Activated T-helper 9 cell treated with anti-CD3 and anti-CD28 coated beads, Interleukin-2, amount 50 U/mL, for 16 hours (primary cell): ENCODE results near the gene AUNIP.

Source experiments
- DNase-seq: peaks from one replicate; pipeline ENCODE4 v3.0.0-alpha.2; 2020; ENCODE audit warnings: low read depth

AUNIP gene

GRCh38 chr1:25888426-25888987 lies 29.2 kb upstream of the AUNIP start:
- no peak for DNase-seq

DNA sequence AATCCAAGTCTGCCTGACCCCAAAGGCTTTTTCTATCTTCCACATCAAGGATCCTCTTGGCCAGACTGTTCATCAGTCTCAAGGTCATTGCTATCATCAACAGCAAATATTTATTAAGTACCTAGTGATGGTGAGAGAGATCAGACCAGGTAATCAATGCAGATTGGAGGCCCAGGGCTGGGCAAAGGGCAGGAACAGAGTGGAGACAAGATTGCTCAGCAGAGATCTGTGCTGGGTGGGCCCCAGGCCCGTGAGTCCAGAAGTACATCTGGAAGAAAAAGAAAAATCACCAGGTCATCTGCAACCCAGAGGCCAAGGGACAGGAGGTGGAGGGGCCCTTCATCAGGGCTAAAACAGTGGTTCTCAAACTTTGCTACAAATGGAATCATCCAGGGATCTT lies 26.3 kb upstream of the AUNIP start:
- no peak for DNase-seq

DNA sequence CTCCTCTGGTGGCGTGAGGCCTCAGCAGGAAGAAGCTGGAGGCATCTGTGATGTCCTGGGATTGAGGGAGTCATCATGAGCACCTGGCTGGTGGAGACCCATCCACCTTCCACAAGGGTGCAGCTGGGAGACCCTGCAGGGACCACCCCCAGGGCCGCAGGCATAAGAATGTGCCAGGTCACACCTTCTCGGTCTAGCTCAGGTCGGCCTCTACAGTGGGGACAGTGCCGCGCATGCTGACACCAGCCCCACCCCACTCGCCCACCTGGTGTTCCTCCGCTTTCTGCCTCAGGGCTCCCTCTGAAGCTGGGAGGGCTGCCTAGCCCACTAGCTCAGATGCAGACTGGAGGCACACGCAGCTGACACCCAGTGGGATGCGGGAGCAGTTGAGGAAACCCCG lies 22.0 kb upstream of the AUNIP start:
- no peak for DNase-seq

- DNase-seq, result no peak
Observed at GRCh38 chr1:25880518-25880917, 21.3 kb upstream of the AUNIP start.

DNA sequence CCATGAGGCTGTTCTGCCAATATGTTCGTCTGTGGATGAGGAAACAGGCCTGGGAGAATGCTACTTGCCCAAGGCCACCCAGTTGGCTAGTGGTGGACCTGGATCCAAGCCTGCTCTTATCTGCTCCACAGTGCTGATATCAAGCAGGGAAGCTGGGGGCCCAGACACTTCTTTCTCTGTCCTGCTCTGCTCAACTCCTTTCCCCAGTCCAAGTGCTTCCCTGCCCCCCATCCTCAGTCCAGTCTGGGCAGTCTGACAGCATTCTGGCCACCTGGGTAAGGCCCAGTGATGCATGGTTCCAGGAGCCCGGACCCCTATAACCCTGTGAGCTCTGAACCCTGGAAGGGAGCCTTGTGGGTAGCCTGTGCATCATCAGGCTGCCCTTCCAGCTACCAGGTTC lies 20.4 kb upstream of the AUNIP start:
- DNase-seq, result no peak

GRCh38 chr1:25878690-25879089 lies 19.4 kb upstream of the AUNIP start:
- DNase-seq, result no peak

GRCh38 chr1:25877155-25877554 lies 17.9 kb upstream of the AUNIP start:
- DNase-seq, result no peak

GRCh38 chr1:25876693-25877077 lies 17.4 kb upstream of the AUNIP start:
- no peak for DNase-seq

DNA sequence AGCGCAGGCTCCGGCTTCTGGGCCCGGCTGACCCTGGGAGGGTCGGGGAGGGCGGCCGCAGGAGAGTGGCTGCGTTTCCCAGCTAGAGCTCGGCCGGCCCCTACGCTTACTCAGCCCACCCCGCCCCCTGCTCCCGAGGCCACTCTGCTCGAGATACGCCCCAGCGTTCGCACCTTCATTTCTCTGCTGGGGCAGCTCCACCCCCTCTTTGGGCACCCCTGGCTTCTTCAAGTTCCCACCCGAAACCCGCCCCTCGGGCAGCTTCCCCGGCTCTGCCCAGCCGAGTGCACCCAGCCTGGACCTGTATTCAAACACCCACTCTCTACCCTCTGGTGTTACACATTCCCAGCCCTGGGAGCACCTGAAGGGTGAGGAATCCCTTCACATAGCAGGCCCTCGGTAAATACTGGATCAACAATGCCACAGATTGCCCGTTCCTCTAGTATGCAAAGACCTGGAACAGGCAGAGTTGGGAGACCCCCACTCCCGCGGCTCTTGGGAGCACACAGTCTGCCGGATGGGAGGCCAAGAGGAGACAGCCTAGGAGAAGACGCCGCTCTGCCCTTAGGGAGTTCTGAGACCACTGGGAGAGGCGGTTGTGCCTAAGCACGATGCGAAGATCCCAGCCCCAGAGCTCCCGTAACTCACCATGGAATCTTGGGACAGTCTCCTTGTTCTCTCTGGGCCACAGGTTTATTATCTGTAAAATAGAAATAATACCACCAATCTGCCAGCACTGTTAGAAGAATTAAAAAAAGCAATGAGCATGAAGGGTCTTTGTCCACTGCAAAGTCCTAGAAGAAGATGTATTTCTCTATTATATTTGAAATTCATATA lies 16.8 kb upstream of the AUNIP start:
- peak; percentile 4 for DNase-seq

DNA sequence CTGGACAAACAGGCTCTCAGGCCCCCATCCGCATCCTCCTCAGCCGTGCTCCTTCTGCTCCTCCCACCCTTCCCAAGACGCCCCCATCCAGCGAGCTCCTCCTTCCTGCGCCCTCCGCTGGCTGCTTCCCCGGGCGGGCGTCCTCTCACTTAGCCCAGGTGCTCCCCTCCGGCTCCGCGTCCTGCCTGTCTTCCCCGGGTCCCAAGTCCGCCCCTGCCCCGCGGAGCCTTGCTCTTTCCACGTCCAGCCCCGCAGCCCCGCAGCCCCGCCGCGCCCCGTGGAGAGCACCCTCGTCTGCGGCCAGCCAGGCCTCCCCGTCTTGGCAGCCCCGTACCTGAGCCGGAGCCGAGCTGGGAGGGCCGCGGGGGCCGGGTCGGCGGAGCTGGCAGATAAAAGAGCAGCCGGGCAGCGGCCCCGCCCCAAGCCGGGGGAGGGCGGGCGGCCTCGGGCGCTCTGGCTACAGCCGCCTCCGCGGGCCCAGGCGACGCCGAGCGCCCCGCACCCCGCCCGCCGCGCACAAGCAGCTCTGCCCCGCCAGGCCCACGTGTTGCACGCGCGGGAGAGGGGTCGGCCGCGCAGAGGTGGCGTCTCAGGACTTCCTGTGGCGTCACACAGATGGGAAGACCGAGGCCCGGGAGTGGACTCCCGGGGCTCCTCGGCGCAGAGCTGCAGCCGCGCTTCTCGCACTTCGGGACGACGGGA lies 16.0 kb upstream of the AUNIP start, which contains the start of gene PAQR7:
Gene PAQR7 (minus strand): TSS at position 555 of the 702 bp plus-strand sequence. CDS start 11,869 bp downstream, outside the sequence.
- peak; percentile 42 for DNase-seq

DNA sequence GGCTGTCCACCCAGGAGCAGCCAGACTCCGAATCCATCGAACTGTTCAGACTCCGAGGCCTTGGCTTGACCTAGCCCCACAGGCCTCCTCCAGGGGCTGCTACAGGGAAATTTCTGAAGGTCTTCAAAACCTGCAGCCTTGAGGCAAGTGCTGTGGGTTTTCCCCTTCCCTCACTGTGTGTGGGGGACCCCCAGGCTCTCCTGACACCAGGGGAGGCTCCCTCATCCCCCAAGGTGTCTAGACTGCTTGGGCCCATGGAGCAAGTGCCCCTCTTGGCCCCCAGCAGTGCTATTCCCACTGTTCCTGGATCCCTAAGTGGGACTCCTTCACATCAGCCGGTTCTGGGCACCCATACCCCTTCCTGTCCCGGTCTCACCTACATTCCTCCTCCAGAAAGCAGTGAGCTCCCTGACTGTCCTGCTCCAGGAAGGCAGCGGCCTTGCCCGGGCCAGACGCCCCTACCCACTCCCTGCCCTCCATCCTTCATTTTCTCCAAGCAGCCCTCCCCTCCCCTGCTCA lies 15.4 kb upstream of the AUNIP start:
- DNase-seq, result no peak

- DNase-seq, result no peak
Observed at GRCh38 chr1:25874209-25874608, 15.0 kb upstream of the AUNIP start.

GRCh38 chr1:25873120-25873519 lies 13.9 kb upstream of the AUNIP start:
- no peak for DNase-seq

GRCh38 chr1:25872713-25873112 lies 13.5 kb upstream of the AUNIP start:
- DNase-seq, result no peak

DNA sequence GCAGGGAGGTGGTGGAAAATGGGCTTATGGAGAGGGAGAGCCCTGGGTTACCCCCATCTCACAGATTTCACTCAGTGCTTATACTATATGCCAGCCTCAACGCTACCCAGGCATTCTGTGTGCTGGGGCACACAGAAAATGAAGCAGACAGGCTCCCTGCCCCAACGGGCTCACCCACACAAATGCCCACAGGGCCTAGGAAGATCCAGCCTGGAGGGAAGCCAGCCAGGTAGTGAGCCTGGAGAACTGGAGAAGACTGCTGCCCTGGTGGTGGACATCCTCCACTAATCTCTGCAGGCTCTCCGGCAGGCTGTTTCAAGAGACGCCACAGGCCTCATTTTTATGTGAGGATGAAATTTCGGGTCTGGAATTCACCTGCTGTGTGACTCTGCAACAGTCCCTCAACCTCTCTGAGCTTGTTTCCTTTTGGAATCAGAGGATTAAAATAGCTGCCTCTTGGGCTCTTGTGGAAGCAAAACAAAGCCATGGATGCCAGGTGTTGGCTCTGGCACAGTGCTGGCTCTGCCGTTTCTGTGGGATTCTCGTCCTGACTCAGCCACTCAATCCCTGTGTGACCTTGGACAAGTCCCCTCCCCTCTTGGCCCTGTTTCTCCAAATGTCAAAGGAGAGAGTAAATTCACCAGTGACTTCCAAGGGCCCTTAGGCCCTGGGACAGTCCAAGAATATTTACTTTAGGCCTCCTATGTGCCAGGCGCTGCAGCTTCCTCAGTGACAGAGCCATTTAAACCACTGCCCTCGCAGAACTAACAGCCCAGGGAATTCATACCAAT lies 12.6 kb upstream of the AUNIP start:
- no peak for DNase-seq

GRCh38 chr1:25871086-25871703 lies 11.9 kb upstream of the AUNIP start:
- no peak for DNase-seq

DNA sequence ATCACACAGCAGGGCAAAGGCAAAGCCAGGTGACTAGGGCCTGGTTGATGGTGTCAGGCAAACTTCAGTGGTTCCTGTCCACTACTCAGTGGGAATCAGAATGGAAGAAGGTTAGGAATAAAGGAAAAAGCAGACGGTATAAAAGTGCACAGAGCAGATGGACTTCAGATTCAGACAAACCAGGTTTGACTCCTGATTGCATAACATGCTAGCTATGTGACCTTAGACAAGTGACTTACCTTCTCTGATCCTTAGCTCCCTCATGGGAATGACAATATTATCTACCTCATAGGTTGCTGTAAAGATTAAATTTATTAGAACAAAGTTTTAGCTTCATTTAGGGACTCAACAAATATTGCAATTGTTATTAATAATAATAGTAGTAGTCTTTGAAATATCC lies 11.4 kb upstream of the AUNIP start:
- no peak for DNase-seq

GRCh38 chr1:25869909-25870606 lies 10.8 kb upstream of the AUNIP start:
- DNase-seq, result no peak

- no peak for DNase-seq
Observed at GRCh38 chr1:25867210-25867991, 8.1 kb upstream of the AUNIP start.

GRCh38 chr1:25866288-25866687 lies 7.0 kb upstream of the AUNIP start:
- no peak for DNase-seq
